HG03439 (cell line): ENCODE results near the gene CHURC1.

Source experiments
- ATAC-seq: cut with Tn5 transposase; IDR thresholded peaks from one replicate; pipeline ENCODE4 v1.9.1; 2021; ENCODE audit warnings: mild to moderate bottlenecking, moderate library complexity; ENCODE audit not compliant: unreplicated experiment

The CHURC1 gene

DNA sequence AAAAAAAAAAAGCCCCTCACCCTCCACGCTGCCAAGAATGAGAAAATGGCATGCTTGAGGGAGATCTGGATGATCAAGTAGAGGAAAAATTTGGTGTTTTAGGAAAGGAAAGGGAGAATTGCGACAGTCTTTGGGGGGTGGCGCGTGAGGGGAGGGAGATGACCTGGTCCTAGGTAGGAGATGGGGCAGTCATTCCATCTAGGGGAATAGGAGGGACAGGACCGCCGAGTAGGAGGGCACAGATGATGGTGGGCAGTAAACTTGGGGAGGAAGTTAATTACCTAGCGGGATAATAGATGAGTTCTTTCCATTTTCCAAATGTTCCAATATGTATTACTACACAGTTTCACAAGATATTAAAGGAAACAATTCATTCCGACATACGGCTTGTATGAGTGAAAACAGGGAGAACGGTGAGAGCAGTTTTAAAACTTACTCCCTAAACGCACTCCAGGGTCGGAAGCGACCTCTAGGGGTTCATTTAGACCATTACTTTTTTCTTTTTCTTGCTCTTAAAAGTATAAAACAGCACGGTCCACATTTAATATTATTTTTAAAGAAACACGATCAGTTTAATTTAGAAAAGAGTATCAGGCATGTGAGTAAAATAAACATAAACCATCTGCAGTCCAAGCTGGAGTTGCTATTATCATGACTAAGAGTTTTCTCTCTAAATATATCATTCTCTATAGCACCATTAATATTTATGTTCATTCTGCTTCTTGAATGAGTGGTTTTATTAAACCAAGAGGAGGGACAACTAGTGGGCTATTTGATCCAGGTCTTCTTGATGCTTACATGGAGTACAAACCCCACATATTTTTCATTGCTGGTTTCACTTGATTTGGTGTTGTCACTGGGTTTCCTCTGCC lies 69.4 kb downstream of the CHURC1 start:
- no peak for ATAC-seq
